HG03469 (cell line): ENCODE measurements around the gene SIKE1.
"Not testable (repeated sequence)": the region's sequence is repeated elsewhere in the genome, so short reads cannot be mapped to it uniquely, and the experiment has no call there.

Experiments
- ATAC-seq: cut with Tn5 transposase; IDR thresholded peaks from one replicate; pipeline ENCODE4 v1.9.1; 2021; ENCODE audit warnings: mild to moderate bottlenecking, moderate library complexity, moderate number of reproducible peaks; ENCODE audit not compliant: unreplicated experiment

The SIKE1 gene

DNA sequence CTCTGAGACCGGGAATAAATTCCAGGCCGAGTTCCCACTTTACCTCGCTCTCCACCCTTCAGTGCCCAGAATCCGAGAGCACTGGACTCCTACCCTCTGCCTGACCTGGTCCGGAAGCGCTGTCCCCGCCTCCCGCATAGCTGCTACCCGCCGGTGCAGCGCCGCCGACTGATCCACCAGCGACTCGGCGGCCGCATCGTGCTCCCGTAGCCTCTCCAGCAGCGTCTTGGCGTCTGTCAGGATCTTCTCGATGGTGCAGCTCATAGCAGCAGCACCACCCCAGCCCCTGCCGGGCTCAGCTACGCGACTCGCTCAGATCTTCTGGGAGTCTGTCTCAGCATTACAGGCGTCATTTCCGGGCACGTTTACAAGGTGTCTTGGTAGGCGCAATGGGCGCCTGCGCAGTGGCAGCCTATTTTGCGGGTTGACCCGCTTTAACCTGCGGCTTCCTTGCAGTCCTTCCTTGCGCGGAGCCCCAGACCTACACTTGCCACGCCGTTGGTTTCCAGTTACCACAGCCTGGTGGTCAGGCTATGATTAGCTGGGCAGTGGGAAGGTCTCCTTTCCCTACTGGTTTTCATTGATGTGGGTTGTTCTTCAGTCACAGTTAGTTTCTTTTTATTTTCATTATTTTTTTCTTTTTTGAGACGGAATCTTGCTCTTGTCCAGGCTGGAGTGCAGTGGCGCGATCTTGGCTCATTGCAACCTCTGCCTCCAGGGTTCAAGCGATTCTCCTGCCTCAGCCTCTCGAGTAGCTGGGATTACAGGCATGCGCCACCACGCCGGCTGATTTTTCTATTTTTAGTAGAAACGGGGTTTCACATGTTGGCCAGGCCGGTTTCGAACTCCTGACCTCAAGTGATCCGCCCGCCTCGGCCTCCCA, at the start of gene SIKE1:
SIKE1 (minus strand) TSS at position 342 of the 883 bp plus-strand sequence; CDS start at position 264, 78 bp downstream.
- ATAC-seq, result peak; percentile 98

- not testable (repeated sequence) for ATAC-seq
These were observed 49.6 kb upstream of the SIKE1 start for GRCh38 chr1:114830075-114830474.

- no peak for ATAC-seq
These were observed 47.8 kb upstream of the SIKE1 start for GRCh38 chr1:114828251-114828650.

GRCh38 chr1:114821978-114822377, 41.5 kb upstream of the SIKE1 start:
- ATAC-seq, result no peak

DNA sequence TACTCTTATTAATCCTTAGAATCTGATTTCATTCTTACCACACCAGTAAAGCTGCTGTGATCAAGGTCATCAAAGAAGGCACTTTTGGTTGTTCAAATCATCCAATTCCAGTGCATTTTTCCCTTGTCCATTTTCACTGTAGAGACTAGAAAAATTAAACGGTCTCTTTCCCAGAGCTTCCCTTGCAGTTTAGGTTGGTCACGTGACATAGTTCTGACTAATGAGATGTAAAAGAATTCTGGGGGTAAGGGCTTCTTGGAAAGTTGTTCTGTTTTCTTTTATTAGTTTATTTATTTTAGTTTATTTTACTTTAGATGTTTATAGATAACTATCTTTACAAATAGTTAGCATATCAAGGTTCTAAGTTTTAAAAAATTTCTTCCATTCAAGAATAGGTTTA, 39.9 kb upstream of the SIKE1 start:
- no peak for ATAC-seq

- ATAC-seq, result no peak
These were observed 39.4 kb upstream of the SIKE1 start for GRCh38 chr1:114819869-114820268.

DNA sequence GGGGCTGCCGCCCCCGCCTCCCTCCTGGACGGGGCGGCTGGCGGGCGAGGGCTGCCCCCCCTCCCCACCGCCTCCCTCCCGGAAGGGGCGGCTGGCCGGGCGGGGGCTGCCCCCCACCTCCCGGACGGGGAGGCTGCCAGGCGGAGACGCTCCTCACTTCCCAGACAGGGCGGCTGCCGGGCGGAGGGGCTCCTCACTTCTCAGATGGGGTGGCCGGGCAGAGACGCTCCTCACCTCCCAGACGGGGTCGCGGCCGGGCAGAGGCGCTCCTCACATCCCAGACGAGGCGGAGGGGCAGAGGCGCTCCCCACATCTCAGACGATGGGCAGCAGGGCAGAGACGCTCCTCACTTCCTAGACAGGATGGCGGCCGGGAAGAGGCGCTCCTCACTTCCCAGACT, 24.0 kb upstream of the SIKE1 start:
- not testable (repeated sequence) for ATAC-seq

GRCh38 chr1:114803001-114803400, 22.5 kb upstream of the SIKE1 start:
- no peak for ATAC-seq

DNA sequence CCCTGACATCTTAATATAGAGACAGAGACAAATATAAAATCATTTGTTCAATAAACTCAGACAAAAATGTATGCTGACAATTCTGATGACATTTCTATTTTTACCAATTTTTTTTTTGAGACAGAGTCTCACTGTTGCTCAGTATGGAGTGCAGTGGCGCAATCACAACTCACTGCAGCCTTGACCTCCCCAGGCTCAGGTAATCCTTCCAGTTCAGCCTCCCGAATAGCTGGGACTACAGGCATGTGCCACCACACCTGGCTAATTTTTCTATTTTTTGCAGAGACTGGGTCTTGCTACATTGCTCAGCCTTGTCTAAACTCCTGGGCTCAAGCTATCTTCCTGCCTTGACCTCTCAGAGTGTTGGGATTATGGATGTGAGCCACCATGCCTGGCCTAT, 13.6 kb upstream of the SIKE1 start:
- no peak for ATAC-seq

GRCh38 chr1:114790581-114790980, 10.1 kb upstream of the SIKE1 start:
- ATAC-seq, result not testable (repeated sequence)

- ATAC-seq, result not testable (repeated sequence)
These were observed 6.0 kb upstream of the SIKE1 start for GRCh38 chr1:114786440-114786839.

DNA sequence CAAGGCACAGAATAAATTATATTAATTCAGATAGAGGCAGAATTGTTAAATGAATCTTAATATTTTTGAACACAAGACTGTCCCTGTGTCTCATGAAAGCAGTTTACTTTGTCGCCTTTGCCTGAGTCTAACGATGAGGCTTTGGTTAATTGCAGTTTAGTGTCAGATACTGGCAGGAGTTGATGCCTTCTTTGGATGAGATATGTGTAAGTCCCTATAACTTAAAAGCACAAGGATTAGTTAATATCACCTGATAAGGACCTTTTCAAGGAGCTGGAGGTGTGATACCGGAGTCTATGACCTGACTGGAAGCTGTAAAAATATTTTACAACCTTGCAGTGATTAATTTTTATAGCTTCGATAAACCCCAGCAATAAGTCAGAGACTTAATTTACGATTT, 2.0 kb upstream of the SIKE1 start:
- ATAC-seq, result no peak

- no peak for ATAC-seq
These were observed 763 bp downstream of the SIKE1 start for GRCh38 chr1:114779722-114780121.

GRCh38 chr1:114776726-114777125, 3.8 kb downstream of the SIKE1 start:
- not testable (repeated sequence) for ATAC-seq

DNA sequence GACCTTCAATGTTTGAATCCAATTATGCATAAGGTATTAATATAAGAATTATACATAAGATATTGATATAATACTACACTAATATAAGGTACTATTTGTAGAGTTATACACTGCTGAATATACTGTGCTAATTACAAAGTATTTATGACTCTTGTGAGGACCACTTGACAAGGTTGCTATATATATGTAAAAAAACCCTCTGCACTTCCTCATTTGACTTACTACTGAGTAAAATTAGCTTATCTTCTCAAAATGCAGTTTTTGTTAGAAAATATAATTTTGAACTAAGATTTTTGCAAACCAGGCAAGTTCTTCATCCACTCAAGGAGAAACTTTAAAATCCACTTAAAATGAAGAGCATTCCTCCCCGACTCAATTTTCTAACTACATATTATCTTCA, 8.5 kb downstream of the SIKE1 start:
- no peak for ATAC-seq

GRCh38 chr1:114770989-114771388, 9.5 kb downstream of the SIKE1 start:
- ATAC-seq, result no peak

DNA sequence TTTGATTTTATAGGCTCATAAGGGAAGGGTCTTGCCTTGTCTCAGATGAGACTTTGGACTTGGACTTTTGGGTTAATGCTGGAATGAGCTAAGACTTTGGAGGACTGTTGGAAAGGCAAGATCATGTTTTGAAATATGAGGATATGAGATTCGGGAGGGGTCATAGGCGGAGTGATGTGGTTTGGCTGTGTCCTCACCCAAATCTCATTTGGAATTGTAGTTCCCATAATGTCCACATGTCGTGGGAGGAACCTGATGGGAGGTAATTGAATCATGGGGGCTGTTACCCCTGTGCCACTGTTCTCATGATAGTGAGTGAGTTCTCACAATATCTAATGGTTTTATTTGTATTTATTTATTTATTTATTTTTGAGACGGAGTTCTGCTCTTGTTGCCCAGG, 15.8 kb downstream of the SIKE1 start:
- no peak for ATAC-seq

GRCh38 chr1:114758256-114758832, 22.1 kb downstream of the SIKE1 start:
- ATAC-seq, result no peak

- ATAC-seq, result peak; percentile 71
These were observed 22.8 kb downstream of the SIKE1 start, which contains the start of gene CSDE1 for GRCh38 chr1:114757455-114758255. TSS of gene CSDE1 (minus strand) at chr1:114757984. CDS start at chr1:114739890, 18,094 bp downstream.

- ATAC-seq, result no peak
These were observed 23.5 kb downstream of the SIKE1 start for GRCh38 chr1:114756949-114757454.
